OCI-LY7 (cell line): ENCODE results near the gene CUX1.

Experiments used
- CTCF ChIP-seq: fragments of 200-600 bp; sonication (generic); conservative IDR thresholded peaks from 2 replicates; pipeline ENCODE4 v1.5.1; 2014; ENCODE audit warnings: mild to moderate bottlenecking, antibody characterized with exemption, low read length, moderate library complexity, mixed read lengths
- EZH2phosphoT487 ChIP-seq: fragments of 200-600 bp; sonication (generic); IDR thresholded peaks from 2 replicates; pipeline ENCODE4 v1.6.1; 2018; ENCODE audit warnings: low read depth, borderline replicate concordance, mild to moderate bottlenecking, mixed run types, antibody characterized with exemption, low read length, moderate library complexity, mixed read lengths

DNA sequence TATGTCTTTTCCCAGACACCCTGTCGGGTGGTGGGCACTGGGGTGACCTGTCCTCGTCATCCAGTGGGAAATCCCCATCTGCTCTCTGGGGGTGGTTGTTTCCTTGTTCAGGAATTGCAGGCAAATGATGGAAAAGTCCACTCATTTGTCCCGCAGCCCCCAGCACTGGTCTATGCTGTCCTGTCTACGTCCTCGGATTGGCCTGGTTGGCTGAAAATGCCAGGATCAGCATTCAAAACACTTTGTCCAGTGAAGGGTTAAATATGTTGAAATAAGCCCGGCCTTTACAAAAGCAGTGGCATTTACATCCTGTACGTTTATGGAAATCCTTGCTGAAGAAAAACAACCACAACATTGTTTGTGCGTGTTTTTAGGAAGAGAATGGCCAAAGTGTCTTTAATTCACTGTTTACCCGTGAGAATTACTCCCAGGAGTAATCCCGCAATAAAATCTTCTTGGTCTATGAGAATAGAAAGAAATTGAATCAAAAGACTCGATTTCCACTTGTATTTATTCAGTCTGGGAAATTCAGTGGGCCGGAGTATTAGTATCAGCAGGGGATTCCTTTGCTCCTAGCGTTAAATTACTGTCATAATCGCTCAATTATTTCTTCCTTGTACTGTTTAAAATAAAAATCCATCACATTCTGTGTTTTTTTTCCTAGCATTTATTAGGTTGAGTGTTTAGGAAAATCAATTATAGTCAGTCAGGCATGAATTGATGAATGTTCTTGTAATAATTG lies 352.4 kb downstream of the CUX1 start:
- no peak for TF ChIP-seq CTCF
- no peak for TF ChIP-seq EZH2phosphoT487
